ENCODE data around the gene THAP4.

DNA sequence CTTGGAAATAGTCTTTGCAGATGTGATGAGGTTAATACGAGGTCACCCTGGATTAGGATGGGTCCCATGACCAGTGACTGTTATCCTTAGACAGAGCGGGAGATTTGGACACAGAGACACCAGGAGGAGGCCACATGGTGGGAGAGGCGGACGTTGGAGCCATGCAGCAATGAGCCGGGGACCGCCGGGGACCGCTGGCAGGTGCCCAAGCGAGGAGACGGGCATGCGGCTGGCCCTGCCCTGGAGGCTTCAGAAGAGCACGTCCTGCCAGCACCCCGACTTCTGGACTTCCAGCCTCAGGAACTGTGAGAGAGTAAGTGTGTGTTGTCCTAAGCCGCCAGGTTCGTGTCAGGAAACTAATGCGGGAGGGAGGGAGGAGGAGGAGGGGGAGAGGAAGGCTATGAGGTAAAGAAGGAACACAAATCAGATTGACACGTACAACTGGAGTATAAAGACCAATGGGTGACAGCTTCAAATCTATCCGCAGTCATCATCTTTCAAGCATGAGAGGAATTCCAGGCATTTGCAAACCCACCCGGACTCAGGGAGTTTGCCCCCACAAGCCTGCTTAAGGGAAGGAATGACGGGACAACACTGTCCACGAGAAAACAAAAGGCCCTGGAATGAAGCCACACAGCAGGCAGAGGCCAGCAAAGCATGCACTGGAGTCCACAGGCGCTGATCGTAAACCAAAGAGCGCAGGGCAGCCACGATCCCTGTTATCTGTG, 90.0 kb downstream of the THAP4 start:
- TF ChIP-seq EZH2phosphoT487 (IDR thresholded peaks at IDR 0.05; ENCODE audit: borderline replicate concordance) (no peak), POLR2AphosphoS5 (IDR thresholded peaks at IDR 0.05; ENCODE audit: low read depth, low read length) (no peak), CTCF (IDR thresholded peaks at IDR 0.05 in 2 of 3, conservative IDR thresholded peaks at IDR 0.05 in 1 of 3; ENCODE audit: borderline replicate concordance in 1 of 3, insufficient read depth in 1 of 3, low read depth in 2 of 3, low read length in 2 of 3) (no peak), POLR2A (IDR thresholded peaks at IDR 0.05; ENCODE audit: borderline replicate concordance, extremely low read depth, insufficient read depth, insufficient read length) (no peak), EZH2 (IDR thresholded peaks at IDR 0.05) (no peak), TCF7L2 (IDR thresholded peaks at IDR 0.05; ENCODE audit: borderline replicate concordance, extremely low read depth, insufficient read depth, insufficient read length) (no peak)

Measured in HCT116 (cell line).